ENCODE measurements around the gene IRX4. TPM values are rescaled to one million over a fixed set of nuclear protein-coding genes. Genes with fewer than 3 reads are reported as not detected.

IRX4 gene
- polyA plus RNA-seq, 1 experiment = not detected

DNA sequence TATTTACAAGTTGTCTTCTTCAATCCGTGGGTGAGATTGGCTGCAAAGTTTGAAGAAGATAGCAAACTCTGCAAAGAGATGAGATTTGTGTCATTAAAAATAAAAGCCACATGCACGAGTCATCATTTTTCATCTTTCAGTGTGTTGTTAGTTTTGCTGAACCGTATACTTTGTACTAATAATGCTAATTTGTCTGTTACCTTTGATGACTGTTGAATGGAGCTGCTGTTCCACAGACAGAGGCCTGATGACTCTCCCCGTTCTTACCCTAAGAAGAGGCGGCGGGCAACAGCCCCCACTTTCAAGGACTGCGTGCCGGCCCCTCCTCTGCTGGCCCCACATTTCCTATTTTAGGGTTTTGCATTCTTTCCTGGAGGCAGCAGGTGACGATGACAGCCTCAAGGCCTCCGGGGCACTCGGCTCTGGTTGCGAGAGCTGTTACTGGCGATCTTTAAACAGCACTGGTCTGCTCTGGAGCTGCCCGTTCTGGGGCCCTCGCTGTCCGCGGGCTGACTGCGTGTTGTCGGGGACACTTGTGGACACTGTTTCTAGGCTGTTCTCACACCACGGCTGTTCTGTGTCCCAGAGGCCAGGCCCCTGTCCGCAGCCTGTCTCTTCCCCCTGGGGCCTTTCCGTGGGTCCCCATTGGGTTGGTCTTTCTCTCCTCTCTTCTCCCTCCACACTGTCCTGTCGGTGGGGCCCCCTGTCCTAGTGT, 46.4 kb downstream of the IRX4 start:
- no peaks in the 10 kb centered on the region; the same call in 1 of the 2 replicates for H3K9me3 ChIP-seq (ENCODE audit: control insufficient read depth, insufficient read depth, low read length)
- no peak overlapping the region for H3K27ac ChIP-seq (ENCODE audit: low read depth, low read length)
- no peak for DNase-seq (ENCODE audit: low read depth, low spot score)
- no peak overlapping the region for H3K4me3 ChIP-seq (ENCODE audit: low read depth, low read length)
- TF ChIP-seq, protein P1, sequence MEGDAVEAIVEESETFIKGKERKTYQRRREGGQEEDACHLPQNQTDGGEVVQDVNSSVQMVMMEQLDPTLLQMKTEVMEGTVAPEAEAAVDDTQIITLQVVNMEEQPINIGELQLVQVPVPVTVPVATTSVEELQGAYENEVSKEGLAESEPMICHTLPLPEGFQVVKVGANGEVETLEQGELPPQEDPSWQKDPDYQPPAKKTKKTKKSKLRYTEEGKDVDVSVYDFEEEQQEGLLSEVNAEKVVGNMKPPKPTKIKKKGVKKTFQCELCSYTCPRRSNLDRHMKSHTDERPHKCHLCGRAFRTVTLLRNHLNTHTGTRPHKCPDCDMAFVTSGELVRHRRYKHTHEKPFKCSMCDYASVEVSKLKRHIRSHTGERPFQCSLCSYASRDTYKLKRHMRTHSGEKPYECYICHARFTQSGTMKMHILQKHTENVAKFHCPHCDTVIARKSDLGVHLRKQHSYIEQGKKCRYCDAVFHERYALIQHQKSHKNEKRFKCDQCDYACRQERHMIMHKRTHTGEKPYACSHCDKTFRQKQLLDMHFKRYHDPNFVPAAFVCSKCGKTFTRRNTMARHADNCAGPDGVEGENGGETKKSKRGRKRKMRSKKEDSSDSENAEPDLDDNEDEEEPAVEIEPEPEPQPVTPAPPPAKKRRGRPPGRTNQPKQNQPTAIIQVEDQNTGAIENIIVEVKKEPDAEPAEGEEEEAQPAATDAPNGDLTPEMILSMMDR (IDR thresholded peaks at IDR 0.05; ENCODE audit: low read depth, low read length) = no peak
- H3K27me3 ChIP-seq (ENCODE audit: control insufficient read depth, insufficient read depth, low read length) = peaks cover 59% of the 10 kb centered on the region
- ChIA-PET POLR2A (no interaction called here), CTCF (no interaction called here)

DNA sequence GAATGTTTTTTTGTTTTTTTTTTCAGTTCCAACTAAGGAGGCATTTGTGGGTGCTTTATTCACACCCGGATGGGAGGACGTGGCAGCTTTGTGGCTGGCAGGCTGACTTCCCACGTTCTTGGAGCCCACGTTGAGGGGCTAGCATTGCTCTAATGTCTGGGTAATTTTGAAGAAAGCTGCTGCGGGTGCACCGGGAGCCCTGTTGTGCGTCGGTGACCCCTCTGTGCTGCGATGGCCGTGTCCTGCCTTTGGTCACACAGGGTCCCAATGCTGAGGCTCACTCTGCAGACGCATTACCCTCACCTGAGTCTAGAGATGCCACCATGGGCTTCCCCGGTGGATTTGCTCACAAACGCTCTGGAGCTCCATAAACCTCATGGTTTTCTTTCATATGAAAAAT, 47.3 kb downstream of the IRX4 start:
- ChIA-PET POLR2A (no interaction called here), CTCF (no interaction called here)
- H3K27me3 ChIP-seq (ENCODE audit: control insufficient read depth, insufficient read depth, low read length) = peaks cover 53% of the 10 kb centered on the region
- DNase-seq (ENCODE audit: low read depth, low spot score) = no peak
- H3K27ac ChIP-seq (ENCODE audit: low read depth, low read length) = no peak overlapping the region
- no peaks in the 10 kb centered on the region; the same call in 1 of the 2 replicates for H3K9me3 ChIP-seq (ENCODE audit: control insufficient read depth, insufficient read depth, low read length)
- no peak overlapping the region for H3K4me3 ChIP-seq (ENCODE audit: low read depth, low read length)
- TF ChIP-seq, protein P1 (IDR thresholded peaks at IDR 0.05; ENCODE audit: low read depth, low read length) = no peak

DNA sequence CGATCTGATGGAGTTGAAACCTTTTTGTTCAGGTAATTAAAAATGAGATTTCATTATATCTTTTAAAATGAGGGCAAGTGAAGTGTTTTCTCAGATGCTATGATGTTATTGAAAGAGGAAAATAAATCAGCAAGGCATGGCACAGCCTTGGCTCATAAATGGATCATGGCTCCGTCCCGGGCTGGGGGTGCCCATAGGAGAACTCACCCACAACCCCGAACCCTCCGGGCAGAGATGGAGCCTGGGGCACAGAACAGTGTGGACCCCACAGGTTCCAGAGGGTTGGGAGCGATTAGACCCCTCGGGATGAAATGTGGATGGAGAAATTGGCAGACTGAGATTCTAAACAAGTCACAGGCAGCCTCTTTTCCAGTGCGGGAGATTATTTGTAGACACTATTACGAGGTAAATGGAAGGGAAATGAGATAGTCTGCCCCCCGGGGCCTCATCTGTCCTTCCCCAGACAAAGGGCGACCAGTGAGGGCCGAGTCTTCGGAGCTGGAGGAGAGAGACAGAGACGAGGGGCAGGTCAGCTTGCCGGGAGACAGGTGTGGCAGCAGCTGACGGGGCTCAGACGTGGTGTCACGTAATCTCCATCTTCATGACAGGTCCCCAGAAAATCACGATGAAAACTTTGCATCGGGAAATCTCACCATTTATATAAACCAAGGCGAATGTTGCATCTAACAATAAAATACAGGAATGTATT, 47.9 kb downstream of the IRX4 start:
- no peak for DNase-seq (ENCODE audit: low read depth, low spot score)
- Histone ChIP-seq H3K4me3 (ENCODE audit: low read depth, low read length) (no peak overlapping the region), H3K9me3 (ENCODE audit: control insufficient read depth, insufficient read depth, low read length) (no peaks in the 10 kb centered on the region; the same call in 1 of the 2 replicates), H3K27ac (ENCODE audit: low read depth, low read length) (no peak overlapping the region), H3K27me3 (ENCODE audit: control insufficient read depth, insufficient read depth, low read length) (peaks cover 48% of the 10 kb centered on the region)
- TF ChIP-seq, protein P1 (IDR thresholded peaks at IDR 0.05; ENCODE audit: low read depth, low read length) = no peak
- POLR2A ChIA-PET = no interaction called here
- CTCF ChIA-PET = no interaction called here

GRCh38 chr5:1834022-1834551, 48.6 kb downstream of the IRX4 start:
- CTCF ChIA-PET = no interaction called here
- peaks cover 48% of the 10 kb centered on the region for H3K27me3 ChIP-seq (ENCODE audit: control insufficient read depth, insufficient read depth, low read length)
- DNase-seq (ENCODE audit: low read depth, low spot score) = no peak
- TF ChIP-seq, protein P1 (IDR thresholded peaks at IDR 0.05; ENCODE audit: low read depth, low read length) = no peak
- no peaks in the 10 kb centered on the region; the same call in 1 of the 2 replicates for H3K9me3 ChIP-seq (ENCODE audit: control insufficient read depth, insufficient read depth, low read length)
- POLR2A ChIA-PET = no interaction called here
- no peak overlapping the region for H3K4me3 ChIP-seq (ENCODE audit: low read depth, low read length)
- no peak overlapping the region for H3K27ac ChIP-seq (ENCODE audit: low read depth, low read length)
